ENCODE results near the gene LPIN1. TPM values are rescaled to one million over a fixed set of nuclear protein-coding genes. Genes with fewer than 3 reads are reported as not detected.
"Not testable (repeated sequence)": the region's sequence is repeated elsewhere in the genome, so short reads cannot be mapped to it uniquely, and the experiment has no call there.

Gene LPIN1
- total RNA-seq, 1 donor from 2014 or later = 51.1 TPM

DNA sequence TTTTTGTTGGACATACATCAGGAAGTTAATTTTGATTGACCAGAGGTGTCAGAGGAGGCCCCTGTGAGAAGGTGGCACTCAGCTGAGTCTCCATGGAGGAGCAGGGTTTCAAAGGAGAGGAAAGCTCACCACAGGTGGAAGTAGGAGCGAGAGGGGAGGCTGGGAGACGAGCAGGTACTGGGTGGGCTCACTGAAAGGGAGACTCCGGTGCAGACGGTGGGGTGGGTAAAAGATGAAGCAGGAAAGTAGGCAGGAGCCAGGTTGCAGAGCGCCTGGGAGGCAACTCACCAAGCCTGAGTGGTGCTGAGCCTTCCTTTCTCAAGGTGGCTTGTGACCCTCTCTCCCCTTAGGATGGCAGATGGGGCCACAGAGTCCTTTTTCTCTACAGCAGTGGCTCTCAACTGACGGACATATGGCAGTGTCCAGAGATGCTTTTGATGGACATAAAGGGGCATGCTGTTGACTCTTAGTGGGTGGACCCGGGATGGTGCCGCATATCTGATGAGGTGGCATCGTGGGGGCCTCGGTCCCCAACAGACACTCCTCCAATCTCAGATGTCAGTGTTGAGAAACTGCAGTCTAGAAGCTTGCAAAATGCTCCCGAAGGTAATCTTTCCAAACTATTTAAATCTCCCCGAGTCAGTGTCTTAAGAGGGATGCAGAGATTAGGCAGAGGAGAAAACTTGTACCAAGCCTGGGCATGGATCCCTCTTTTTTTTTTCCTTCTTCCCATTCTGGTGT lies 64.0 kb downstream of the LPIN1 start:
- DNase-seq (ENCODE audit: low spot score) = no peak

DNA sequence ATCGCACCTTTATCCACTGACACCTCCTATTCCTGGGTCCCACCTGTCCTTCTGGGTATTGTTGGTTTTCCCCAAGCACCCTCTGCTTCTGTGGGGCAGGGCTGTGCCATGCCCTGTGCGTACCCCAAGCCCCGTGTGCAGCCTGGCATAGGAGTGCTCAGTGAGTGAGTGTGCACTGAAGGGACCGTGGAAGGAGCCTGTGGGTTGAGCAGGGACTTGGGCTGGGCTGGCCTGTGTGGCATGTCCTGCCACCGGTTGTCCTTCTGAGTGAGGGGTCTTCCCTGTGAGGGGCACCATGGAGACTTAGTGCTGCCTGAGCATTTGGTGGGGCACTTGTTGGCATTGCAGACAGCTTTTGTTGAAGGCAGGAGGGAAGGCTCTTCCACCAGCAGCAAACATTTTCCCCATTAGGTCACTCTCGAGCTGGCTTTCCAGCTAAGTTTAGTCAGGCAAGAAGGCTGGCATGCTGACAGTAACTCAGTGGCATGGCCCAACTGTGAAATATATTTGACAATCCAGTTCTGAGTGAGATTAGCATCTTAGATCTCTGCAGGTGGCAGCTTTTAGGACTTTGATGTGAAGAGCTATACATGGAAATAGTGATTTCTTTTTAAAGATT lies 64.7 kb downstream of the LPIN1 start:
- no peak for DNase-seq (ENCODE audit: low spot score)

DNA sequence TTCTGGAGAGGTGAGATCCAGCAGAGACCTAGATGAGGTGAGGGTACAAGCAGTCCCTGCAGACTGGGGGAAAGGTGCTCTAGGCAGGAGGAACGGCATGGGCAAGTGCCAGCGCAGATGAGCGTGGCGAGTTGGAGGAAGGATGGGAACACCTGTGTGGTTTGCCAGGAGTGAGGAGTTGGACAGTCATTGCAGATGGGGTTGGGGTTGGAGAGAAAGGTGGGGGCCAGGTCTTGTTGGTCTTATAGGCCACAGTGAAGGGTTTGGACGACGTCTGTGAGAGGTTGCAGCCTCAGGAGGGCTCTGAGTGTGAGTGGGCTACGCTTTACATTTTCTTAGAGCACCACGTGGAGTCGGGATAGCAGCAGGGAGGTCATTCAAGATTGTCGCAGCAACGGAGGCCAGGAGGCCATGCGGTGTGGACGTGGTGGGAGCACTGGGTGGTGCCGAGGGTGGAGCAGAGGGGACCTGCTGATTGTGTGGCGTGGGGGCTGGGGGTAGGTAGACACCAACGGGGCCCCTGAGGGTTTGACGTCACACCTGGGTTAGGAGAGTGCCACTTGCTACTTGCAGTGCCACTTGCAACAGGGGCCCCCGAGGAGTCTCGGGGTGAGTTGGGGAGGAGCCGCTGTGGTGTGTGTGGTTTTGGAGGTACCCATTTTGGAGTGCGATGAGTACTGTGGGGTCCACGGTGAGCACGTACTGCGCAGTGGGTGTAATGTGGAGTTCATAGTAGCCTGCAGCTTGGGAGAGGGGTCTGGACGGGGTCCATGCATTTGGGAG lies 66.2 kb downstream of the LPIN1 start:
- no peak for DNase-seq (ENCODE audit: low spot score)

DNA sequence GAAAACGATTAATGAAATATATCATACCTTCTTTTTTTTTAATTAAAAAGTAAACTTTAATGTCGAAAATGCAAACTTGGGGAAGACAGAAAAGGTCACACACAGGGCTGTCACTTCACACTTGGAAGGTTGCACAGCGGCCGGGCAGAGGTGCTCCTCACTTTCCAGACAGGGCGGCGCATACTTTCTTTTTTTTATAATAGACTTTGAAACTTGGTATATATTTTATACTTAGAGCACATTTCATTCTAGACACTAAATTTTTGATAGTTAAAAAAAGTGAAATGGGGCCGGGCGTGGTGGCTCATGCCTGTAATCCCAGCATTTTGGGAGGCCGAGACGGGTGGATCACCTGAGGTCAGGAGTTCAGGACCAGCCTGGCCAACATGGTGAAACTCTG lies 66.9 kb downstream of the LPIN1 start:
- DNase-seq (ENCODE audit: low spot score) = not testable (repeated sequence)

DNA sequence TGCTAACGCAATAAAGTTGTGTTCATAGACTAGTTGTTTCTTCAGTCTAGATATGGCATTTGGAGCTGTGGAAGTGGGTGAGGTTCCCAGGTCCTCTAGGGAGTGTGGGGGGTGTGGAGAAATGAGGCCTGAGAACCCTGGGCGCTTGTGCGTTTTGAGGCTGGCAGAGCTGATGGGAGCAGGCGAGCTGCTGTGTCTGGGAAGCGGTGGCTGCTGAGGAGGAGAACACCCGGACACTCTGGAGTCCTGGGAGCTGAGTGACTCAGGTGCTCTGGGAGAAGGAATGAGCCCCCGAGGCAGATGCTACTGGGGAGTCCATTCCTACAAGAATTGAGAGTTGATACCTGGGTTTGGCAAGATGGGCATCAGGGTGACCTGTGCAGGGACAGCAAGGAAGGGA lies 67.5 kb downstream of the LPIN1 start:
- DNase-seq (ENCODE audit: low spot score) = no peak

DNA sequence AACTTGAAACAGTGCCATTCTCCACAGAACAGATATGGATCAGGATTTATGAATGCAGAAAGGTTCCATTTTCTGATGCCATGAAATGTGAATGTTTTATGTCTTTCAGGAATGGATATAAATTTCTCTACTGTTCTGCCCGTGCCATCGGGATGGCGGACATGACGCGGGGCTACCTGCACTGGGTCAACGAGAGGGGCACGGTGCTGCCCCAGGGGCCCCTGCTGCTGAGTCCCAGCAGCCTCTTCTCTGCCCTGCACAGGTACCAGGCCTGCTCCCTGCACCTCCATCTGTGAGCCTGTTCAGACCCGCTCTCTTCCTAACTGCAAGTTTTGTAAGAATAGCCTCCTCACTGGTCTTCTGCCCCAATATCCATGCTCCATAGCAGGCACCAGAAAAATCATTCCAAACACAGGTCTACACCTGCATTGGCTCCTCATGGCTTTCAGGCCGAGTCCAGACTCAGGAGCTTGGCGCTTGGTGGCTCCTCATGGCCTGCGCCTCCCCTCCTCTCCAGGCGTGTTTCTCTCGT lies 68.6 kb downstream of the LPIN1 start:
- DNase-seq (ENCODE audit: low spot score) = no peak

DNA sequence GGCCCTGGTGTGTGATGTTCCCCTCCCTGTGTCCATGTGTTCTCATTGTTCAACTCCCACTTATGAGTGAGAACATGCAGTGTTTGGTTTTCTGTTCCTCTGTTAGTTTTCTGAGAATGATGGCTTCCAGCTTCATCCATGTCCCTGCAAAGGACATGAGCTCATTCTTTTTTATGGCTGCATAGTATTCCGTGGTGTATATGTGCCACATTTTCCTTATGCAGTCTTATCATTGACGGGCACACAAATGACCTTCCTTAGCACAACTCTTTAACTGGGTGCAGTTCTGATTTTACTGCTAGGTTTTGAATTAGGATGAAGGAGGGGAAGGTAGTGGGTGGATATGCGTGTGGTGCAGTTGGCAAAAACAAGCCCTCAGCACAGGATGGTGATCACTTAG lies 70.5 kb downstream of the LPIN1 start:
- not testable (repeated sequence) for DNase-seq (ENCODE audit: low spot score)

DNA sequence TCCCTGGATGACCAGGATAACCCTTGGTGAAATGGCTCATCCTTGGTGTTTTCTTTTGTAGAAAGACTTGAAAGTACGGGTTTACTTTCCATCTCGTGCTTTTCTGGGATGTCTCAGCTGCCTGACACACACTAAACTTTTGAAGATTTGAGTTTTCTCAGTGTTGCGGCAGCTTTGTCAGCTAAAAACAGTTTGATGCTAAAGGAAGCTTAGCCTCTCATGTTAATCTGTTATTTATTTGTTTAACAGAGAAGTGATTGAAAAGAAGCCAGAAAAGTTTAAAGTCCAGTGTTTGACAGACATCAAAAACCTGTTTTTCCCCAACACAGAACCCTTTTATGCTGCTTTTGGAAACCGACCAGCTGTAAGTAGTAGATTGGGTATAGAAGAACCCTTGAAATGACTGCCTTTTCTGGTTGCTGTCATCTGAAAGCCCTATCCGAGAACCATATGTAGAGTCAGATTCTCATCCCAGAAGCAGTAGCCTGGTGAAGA lies 72.8 kb downstream of the LPIN1 start:
- DNase-seq (ENCODE audit: low spot score) = no peak

DNA sequence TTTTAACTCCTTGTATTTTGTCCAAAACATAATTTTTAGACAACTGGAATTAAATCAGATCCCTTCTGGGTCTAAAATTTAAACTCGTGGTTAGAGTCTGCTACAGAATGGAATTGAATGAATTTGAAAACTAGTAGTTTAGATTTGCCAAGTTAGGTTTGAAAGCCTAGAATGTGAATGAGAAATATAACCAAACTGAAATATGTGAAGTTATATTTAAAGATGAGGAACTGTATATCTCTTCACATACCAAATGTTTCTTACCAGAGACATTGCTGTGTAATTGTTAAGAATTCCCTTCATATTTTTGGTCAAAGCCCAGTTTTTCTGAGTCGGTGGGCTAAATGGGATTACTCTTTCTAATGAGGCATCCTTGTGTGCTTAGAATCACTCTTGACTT lies 74.2 kb downstream of the LPIN1 start:
- DNase-seq (ENCODE audit: low spot score) = no peak

DNA sequence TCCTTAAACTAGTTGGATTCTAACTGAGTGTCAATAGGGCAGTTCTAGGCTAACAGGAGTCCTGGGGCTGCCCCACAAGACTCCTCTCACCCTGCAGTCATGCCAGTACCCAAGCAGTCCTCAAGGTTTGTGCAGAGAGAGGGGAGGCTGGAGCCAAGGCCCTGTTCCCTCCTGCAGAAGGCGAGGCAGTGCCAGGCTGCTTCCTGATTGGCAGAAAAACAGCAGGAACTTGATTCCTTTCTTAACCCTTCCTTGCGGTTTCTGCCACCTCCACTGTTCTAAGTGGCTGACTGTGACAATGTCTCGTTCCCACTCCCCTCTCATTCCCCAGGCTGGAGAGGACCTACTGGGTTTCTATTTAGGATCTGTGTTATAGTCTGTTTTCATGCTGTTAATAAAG lies 75.3 kb downstream of the LPIN1 start:
- no peak for DNase-seq (ENCODE audit: low spot score)

DNA sequence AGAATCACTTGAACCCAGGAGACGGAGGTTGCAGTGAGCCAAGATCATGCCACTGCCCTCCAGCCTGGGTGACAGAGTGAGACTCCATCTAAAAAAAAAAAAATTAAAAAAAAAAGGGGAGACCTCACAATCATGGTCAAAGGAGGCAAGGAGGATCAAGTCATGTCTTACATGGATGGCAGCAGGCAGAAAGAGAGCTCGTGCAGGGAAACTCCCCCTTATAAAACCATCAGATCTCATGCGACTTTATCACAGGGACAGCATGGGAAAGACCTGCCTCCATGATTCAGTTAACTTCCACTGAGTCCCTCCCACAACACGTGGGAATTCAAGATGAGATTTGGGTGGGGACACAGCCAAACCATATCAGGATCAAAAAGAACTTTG lies 75.9 kb downstream of the LPIN1 start:
- not testable (repeated sequence) for DNase-seq (ENCODE audit: low spot score)

DNA sequence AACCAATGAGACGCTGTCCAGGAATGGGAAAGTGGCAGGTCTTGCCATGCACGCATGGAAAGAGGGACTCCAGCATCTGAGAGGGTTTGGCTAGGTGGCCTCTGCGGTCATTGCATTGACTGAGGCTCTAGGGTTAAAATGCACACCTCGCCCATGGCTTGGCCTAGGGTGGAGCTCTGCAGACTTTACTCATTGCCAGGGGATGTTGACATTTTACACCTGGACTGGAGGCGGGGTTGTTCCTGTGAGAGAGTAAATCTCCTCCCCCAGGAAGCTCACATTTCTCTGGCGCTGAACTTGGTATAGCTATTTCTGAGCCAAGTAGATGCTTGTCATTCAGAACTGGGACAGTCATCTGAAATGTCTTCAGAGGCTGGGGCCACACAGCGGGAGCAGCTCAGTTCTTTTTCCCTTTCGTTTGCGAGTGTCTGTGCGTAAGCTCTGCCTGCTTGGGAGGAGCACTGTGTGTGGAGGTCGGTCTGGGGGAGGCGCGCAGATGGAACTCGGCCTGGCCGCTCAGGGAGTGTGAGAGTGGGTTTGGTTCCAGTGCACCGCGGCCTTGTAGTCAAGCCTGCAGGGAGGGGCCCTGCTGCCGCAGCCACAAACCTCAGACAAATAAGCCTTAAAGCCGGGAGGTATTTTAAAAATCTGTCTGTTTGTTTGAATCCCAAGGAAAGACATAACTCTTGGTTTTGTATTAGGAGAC lies 76.5 kb downstream of the LPIN1 start:
- DNase-seq (ENCODE audit: low spot score) = peak; percentile 46

DNA sequence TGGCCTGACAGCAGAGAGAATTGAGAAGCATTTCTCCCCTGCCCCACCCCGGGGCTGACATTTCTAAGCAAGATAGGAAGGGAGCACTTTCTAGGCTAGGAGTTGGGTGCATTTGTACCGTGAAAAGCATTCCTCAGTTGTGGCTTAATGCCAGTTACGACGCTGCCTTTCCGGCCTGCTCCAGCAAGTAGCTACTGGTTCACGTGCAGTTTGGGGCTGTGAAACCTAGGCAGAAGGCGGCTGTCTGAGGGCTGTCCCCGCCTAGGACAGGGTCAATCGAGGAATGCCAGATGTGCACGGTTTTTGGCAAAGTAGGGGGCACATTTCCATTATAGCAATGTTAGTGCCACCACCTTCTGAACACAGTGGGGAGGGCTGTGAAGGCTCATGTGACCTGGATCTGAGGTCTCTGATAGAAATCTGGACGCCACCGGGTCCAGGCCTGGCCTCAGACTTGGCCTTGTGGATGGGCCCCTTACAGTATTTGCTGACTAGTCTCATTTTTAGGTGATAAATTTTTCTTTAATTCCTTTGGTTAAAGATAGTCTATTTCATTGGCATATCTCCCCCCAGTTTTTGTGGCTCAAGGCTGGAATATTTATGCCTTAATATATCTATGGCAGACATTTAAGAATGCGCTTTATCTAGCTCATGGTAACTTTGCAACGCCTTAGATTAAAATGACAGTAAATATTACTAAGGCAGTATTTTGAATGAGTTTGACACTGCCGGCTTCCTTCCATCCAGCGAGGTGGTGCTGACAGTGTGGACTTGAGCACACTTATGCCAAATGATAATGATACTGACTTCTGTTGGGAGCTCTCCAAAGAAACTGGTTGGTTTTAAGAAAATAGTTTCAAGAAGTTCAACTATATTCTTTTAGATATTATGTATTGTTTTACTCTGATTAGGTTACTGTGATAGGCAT lies 78.7 kb downstream of the LPIN1 start:
- DNase-seq (ENCODE audit: low spot score) = no peak

DNA sequence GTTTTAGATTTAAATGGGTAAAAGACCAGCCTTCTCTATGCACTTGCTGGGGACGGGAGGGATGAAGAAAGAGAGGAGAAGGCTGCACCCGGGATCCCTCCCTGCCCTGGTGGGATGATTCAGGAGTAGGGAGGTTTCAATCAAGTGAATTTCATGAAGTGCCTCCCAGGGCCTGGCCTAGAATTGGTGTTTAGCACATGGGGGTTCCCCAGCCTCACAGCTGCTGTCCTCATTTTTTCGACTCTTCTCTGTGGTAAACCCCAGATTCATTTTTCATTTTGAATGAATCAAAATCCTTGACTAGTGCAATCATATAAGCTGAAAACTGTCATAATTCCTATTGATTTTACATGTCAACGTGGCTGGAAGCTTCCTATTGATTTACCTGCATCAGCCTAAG lies 81.1 kb downstream of the LPIN1 start:
- DNase-seq (ENCODE audit: low spot score) = no peak

DNA sequence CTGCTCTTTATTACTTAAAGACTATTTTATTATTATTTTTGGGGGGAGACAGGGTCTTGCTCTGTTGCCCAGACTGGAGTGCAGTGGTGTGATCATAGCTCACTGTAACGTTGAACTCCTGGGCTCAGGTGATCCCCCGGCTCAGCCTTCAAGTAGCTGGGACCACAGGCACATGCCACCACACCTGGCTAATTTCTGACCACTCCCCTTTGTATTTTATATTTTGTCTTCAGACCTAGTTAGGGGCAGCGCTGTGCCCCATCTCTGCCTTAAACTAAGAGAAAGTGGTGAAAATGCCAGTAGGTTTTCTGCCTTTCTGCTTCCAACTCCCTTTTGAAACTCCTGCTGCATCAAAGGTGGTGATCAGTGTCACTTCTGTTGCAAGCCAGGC lies 82.5 kb downstream of the LPIN1 start:
- DNase-seq (ENCODE audit: low spot score) = no peak

DNA sequence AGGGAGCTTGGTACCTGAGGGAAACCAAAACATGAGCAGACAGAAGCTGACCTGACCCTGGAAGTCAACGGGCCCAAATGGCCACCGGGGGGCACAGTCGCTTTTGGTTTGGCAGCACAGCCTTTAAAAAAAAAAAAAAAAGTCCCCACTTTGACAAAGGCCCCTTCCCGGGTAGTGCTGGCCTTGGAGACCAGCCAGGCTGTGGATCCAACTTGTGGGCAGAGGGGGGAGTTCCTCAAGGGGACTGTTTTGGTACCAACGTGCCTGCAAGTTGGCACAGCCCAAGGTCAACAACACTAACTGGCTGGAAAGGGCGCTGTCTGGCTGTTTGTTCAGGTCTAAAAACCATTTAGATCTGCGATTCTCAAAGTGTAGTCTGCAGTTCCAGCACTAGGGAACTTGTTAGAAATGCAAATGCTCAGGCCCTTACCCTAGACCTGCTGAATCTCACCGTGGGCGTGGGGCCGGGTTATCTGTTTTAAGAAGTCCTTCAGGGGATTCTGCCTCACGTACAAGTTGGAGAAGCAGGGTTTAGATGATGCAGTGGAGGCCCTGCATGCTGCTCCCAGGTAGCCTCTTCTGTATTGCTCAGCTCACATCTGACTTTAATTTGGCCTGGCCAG lies 83.0 kb downstream of the LPIN1 start:
- peak; percentile 45 for DNase-seq (ENCODE audit: low spot score)

DNA sequence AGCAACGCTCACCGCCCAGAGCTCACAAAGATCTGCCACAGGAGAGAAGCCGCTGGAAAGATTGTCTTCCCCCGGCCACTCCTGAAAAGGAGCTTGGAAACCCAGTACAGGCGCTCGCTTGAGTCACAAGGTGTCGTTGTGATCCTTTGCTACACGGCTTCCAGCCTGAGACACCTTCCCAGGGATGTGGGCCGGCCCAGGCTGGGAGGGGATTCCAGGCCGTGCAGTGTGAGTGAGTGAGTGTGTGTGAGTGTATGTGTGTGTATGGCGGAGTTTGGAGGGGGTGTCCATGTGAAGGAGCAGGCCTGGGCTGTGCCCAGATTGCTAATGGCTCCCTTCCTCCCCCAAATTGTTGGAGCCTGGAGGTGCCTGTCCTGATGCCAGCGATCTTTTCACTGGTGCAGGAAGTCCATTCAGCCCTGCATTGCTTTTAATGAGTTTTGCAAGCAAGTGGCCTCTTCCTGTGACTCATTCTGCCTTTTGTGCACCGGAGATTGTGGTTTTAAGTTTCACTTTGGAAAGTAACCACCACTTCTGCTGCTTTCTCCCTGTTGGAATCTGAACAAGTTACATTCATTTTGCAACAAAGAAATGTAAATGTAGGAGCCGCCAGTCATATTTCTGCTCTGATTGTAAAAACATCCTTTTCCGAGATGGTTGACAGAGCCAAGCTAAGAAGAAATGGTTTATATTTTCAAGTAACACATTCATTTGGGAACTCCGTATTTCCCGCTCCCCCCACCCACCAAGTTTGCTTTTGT lies 83.7 kb downstream of the LPIN1 start:
- peak; percentile 68 for DNase-seq (ENCODE audit: low spot score)

DNA sequence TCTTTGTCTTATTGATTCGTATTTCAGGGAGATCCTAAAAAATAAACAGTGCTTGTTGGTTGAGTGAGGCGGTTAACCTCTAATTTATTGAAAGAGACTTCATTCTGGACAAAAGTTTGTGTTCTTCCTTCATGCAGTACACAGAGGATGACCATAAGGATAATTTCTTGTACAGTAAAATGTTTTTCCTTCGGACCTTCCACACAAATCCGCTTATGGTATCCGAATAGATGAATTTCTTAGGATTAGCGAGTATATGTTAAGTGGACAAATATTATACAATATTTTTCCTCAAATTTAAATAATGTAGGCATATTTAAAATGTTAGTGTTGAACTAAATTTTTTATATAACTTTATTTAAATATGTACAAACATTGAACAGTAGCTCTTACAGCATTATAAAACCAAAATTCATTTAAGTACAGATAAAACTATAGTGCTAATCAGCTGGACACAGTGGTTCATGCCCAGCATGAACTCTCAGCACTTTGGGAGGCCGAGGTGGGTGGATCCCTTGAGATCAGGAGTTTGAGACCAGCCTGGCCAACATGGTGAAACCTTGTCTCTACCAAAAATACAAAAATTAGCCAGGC lies 84.4 kb downstream of the LPIN1 start:
- no peak for DNase-seq (ENCODE audit: low spot score)

DNA sequence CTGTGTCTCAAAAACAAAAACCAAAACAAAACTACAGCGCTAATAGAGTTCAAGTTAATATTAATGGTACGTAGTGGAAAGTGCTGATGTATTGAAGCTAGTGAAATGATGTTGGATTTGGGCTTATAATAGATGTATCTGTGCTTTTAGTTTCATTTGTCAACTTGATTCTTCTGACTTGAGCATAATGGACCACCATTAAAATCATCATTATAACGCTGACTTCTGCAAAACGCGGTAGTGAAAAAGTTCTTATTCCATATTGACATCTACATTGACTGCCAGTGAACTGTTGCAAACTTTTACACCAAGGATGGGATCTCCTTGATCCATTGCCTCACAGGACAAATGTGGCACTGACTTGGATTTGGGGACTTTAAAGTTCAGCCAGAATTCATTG lies 85.0 kb downstream of the LPIN1 start:
- DNase-seq (ENCODE audit: low spot score) = no peak

Data from mucosa of gallbladder (tissue), 1 donor.